PC-3 (cell line): ENCODE measurements around the gene SEMA3C.

Experiments used
- EZH2 ChIP-seq: fragments of 300-600 bp; sonication (generic); IDR thresholded peaks from one replicate; pipeline ENCODE4 v1.6.1; 2017; ENCODE audit warnings: antibody characterized with exemption, mild to moderate bottlenecking, low read length; ENCODE audit not compliant: unreplicated experiment
- EZH2phosphoT487 ChIP-seq: fragments of 300-600 bp; sonication (generic); IDR thresholded peaks from 2 replicates; pipeline ENCODE4 v1.6.1; 2018; ENCODE audit warnings: mild to moderate bottlenecking, antibody characterized with exemption, low read length, borderline replicate concordance
- TF ChIP-seq, protein P1 (sequence below): fragments of 300-600 bp; sonication (generic); conservative IDR thresholded peaks from 2 replicates; pipeline ENCODE4 v1.5.1; 2017; ENCODE audit warnings: antibody characterized with exemption, low read depth, mild to moderate bottlenecking, low read length

DNA sequence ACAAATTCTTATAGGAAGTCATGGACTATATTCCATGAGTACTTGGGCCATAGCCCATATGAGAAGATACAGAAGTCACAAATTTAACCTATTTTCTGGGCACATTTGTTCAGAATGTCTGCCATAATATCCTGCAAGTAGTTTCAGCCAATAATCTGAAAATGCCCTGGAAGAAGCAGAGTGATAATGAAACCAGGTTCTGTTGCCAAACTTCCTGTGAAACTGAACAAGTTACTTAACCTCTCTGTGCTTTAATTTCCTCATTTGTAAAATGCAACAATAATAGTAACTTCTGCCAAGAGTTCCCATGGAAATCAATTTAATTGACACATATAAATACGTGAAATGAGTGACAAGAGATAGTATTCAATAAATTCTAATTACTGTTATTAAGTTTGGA lies 88.8 kb downstream of the SEMA3C start:
- no peak for TF ChIP-seq EZH2
- TF ChIP-seq, protein P1, sequence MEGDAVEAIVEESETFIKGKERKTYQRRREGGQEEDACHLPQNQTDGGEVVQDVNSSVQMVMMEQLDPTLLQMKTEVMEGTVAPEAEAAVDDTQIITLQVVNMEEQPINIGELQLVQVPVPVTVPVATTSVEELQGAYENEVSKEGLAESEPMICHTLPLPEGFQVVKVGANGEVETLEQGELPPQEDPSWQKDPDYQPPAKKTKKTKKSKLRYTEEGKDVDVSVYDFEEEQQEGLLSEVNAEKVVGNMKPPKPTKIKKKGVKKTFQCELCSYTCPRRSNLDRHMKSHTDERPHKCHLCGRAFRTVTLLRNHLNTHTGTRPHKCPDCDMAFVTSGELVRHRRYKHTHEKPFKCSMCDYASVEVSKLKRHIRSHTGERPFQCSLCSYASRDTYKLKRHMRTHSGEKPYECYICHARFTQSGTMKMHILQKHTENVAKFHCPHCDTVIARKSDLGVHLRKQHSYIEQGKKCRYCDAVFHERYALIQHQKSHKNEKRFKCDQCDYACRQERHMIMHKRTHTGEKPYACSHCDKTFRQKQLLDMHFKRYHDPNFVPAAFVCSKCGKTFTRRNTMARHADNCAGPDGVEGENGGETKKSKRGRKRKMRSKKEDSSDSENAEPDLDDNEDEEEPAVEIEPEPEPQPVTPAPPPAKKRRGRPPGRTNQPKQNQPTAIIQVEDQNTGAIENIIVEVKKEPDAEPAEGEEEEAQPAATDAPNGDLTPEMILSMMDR, result no peak
- no peak for TF ChIP-seq EZH2phosphoT487
